NCI-H82 treated with DMSO at 0.1 percent for 48 hours (cell line): ENCODE measurements around the gene NDUFS6.

Experiments
- DNase-seq: peaks from one replicate; lab custom pipeline; 2025; ENCODE audit not compliant: unreplicated experiment; lab: John Stamatoyannopoulos, UW

The NDUFS6 gene

GRCh38 chr5:1847056-1847455 lies 45.8 kb downstream of the NDUFS6 start:
- no peak for DNase-seq

GRCh38 chr5:1847611-1848010 lies 46.4 kb downstream of the NDUFS6 start:
- DNase-seq: no peak

- DNase-seq: no peak
Measured at GRCh38 chr5:1850324-1851154, 49.3 kb downstream of the NDUFS6 start.

GRCh38 chr5:1851290-1851934 lies 50.2 kb downstream of the NDUFS6 start:
- no peak for DNase-seq

GRCh38 chr5:1852324-1852947 lies 51.2 kb downstream of the NDUFS6 start:
- DNase-seq: no peak

GRCh38 chr5:1853531-1853930 lies 52.3 kb downstream of the NDUFS6 start:
- no peak for DNase-seq

GRCh38 chr5:1855075-1855474 lies 53.9 kb downstream of the NDUFS6 start:
- no peak for DNase-seq

- DNase-seq: no peak
Measured at GRCh38 chr5:1855596-1855995, 54.4 kb downstream of the NDUFS6 start.

- no peak for DNase-seq
Measured at GRCh38 chr5:1856596-1857255, 55.5 kb downstream of the NDUFS6 start.

GRCh38 chr5:1857256-1857600 lies 56.0 kb downstream of the NDUFS6 start:
- no peak for DNase-seq

GRCh38 chr5:1858436-1858835 lies 57.2 kb downstream of the NDUFS6 start:
- DNase-seq: no peak

- DNase-seq: no peak
Measured at GRCh38 chr5:1859099-1859498, 57.9 kb downstream of the NDUFS6 start.

GRCh38 chr5:1860021-1860610 lies 58.9 kb downstream of the NDUFS6 start:
- no peak for DNase-seq

GRCh38 chr5:1860949-1861348 lies 59.7 kb downstream of the NDUFS6 start:
- no peak for DNase-seq

GRCh38 chr5:1864896-1865440 lies 63.8 kb downstream of the NDUFS6 start:
- DNase-seq: no peak

- DNase-seq: no peak
Measured at GRCh38 chr5:1865486-1865885, 64.3 kb downstream of the NDUFS6 start.
